Astrocyte (in vitro differentiated cells and primary cell): ENCODE results near the gene LTA. TPM values are rescaled to one million over a fixed set of nuclear protein-coding genes. Genes with fewer than 3 reads are reported as not detected.

ENCODE experiments used
- DNase-seq: peaks from one replicate; pipeline ENCODE4 v3.0.0-alpha.2; 2010; ENCODE audit warnings: low read depth
- FAIRE-seq: peaks from 2 replicates; lab custom pipeline; 2011; peaks lifted over from hg19 to GRCh38; lab: Jason Lieb, UNC
- H2AFZ ChIP-seq: 2 replicates; pipeline ENCODE4 v1.6.0; 2012; ENCODE audit warnings: low read depth, low read length, inconsistent platforms
- H3K27ac ChIP-seq: 2 replicates; pipeline ENCODE4 v1.5.1; 2011; ENCODE audit warnings: low read depth, low read length, inconsistent platforms
- H3K27me3 ChIP-seq: 2 replicates; pipeline ENCODE4 v1.6.0; 2011; ENCODE audit warnings: low read length, inconsistent platforms; ENCODE audit not compliant: insufficient read depth
- H3K36me3 ChIP-seq: 2 replicates; pipeline ENCODE4 v1.5.1; 2011; ENCODE audit warnings: low read length, inconsistent platforms; ENCODE audit not compliant: insufficient read depth
- H3K4me1 ChIP-seq: 2 replicates; pipeline ENCODE4 v1.5.1; 2011; ENCODE audit warnings: low read length, inconsistent platforms; ENCODE audit not compliant: insufficient read depth
- H3K4me2 ChIP-seq: 2 replicates; pipeline ENCODE4 v1.6.0; 2012; ENCODE audit warnings: low read length, inconsistent platforms
- H3K4me3 ChIP-seq: 2 replicates; pipeline ENCODE4 v1.5.1; 2011; ENCODE audit warnings: low read depth, mild to moderate bottlenecking, low read length, inconsistent platforms; ENCODE audit not compliant: insufficient read depth
- H3K79me2 ChIP-seq: 2 replicates; pipeline ENCODE4 v1.6.0; 2012; ENCODE audit warnings: mild to moderate bottlenecking, low read length, inconsistent platforms; ENCODE audit not compliant: insufficient read depth
- H3K9ac ChIP-seq: 2 replicates; pipeline ENCODE4 v1.6.0; 2012; ENCODE audit warnings: mild to moderate bottlenecking, low read length, inconsistent platforms
- H3K9me3 ChIP-seq: 2 replicates; pipeline ENCODE4 v1.5.1; 2012; ENCODE audit warnings: low read depth, mild to moderate bottlenecking, low read length, inconsistent platforms; ENCODE audit not compliant: insufficient read depth
- H4K20me1 ChIP-seq: 2 replicates; pipeline ENCODE4 v1.6.0; 2012; ENCODE audit warnings: low read length, inconsistent platforms; ENCODE audit not compliant: insufficient read depth
- H3K27ac Mint-ChIP-seq: one replicate; pipeline ENCODE4 v1.8.0; 2021; ENCODE audit warnings: mild to moderate bottlenecking, mixed read lengths; ENCODE audit not compliant: unreplicated experiment
- H3K27me3 Mint-ChIP-seq: one replicate; pipeline ENCODE4 v1.8.0; 2021; ENCODE audit warnings: low read depth, mixed read lengths; ENCODE audit not compliant: unreplicated experiment
- H3K36me3 Mint-ChIP-seq: one replicate; pipeline ENCODE4 v1.8.0; 2021; ENCODE audit warnings: low read depth, mixed read lengths; ENCODE audit not compliant: unreplicated experiment
- H3K4me1 Mint-ChIP-seq: one replicate; pipeline ENCODE4 v1.8.0; 2021; ENCODE audit warnings: low read depth, mixed read lengths; ENCODE audit not compliant: unreplicated experiment
- H3K4me3 Mint-ChIP-seq: one replicate; pipeline ENCODE4 v1.8.0; 2021; ENCODE audit warnings: mild to moderate bottlenecking, moderate library complexity, mixed read lengths; ENCODE audit not compliant: unreplicated experiment
- H3K9me3 Mint-ChIP-seq: one replicate; pipeline ENCODE4 v1.8.0; 2021; ENCODE audit warnings: mild to moderate bottlenecking, mixed read lengths; ENCODE audit not compliant: unreplicated experiment
- CTCF ChIP-seq: IDR thresholded peaks from 2 replicates; pipeline ENCODE4 v1.5.1; 2011; ENCODE audit warnings: low read depth, mild to moderate bottlenecking, inconsistent platforms, low read length, moderate library complexity; ENCODE audit not compliant: insufficient read depth
- EZH2 ChIP-seq: IDR thresholded peaks from 2 replicates; pipeline ENCODE4 v1.6.1; 2012; ENCODE audit warnings: mild to moderate bottlenecking, low read length, inconsistent platforms; ENCODE audit not compliant: insufficient read depth
- total RNA-seq: library from RNA; stranded (reverse); gene quantifications from 2 replicates; pipeline ENCODE4 v1.2.1, GENCODE V29; 2021

LTA gene
- total RNA-seq, 1 donor from 2014 or later = not detected

GRCh38 chr6:31535538-31536324 is 36.4 kb upstream of the LTA start:
- Histone ChIP-seq H3K36me3 (peaks cover 80% of the 10 kb centered on the region), H3K9me3 (no peaks in the 10 kb centered on the region), H3K4me2 (no peak overlapping the region), H4K20me1 (peaks cover 99% of the 10 kb centered on the region), H3K27ac (no peak overlapping the region), H3K4me1 (peaks cover 23% of the 10 kb centered on the region), H3K9ac (no peak overlapping the region), H3K27me3 (no peaks in the 10 kb centered on the region), H3K79me2 (peaks cover 77% of the 10 kb centered on the region), H2AFZ (no peak overlapping the region), H3K4me3 (no peak overlapping the region)
- peaks cover 33% of the 10 kb centered on the region for H3K36me3 Mint-ChIP-seq
- TF ChIP-seq CTCF (no peak), EZH2 (no peak)
- H3K4me1 Mint-ChIP-seq = peaks cover 28% of the 10 kb centered on the region
- DNase-seq = no peak
- H3K9me3 Mint-ChIP-seq = no peaks in the 10 kb centered on the region
- H3K27ac Mint-ChIP-seq = no peak overlapping the region
- no peaks in the 10 kb centered on the region for H3K27me3 Mint-ChIP-seq
- no peak overlapping the region for H3K4me3 Mint-ChIP-seq
- no peak for FAIRE-seq

GRCh38 chr6:31538805-31539400 is 33.2 kb upstream of the LTA start:
- Histone ChIP-seq H3K4me3 (peak overlapping the region; percentile 84), H3K27ac (no peak overlapping the region), H3K79me2 (peaks cover 78% of the 10 kb centered on the region), H3K36me3 (peaks cover 53% of the 10 kb centered on the region), H3K27me3 (no peaks in the 10 kb centered on the region), H3K9ac (peak overlapping the region; percentile 96), H3K9me3 (no peaks in the 10 kb centered on the region), H4K20me1 (peaks cover 70% of the 10 kb centered on the region), H3K4me1 (peaks cover 29% of the 10 kb centered on the region), H2AFZ (no peak overlapping the region), H3K4me2 (peak overlapping the region; percentile 95)
- Mint-ChIP-seq H3K4me1 (peaks cover 29% of the 10 kb centered on the region), H3K27me3 (no peaks in the 10 kb centered on the region), H3K9me3 (no peaks in the 10 kb centered on the region), H3K27ac (peak overlapping the region; percentile 48), H3K4me3 (peak overlapping the region; percentile 100), H3K36me3 (peaks cover 35% of the 10 kb centered on the region)
- TF ChIP-seq CTCF (no peak), EZH2 (no peak)
- no peak for FAIRE-seq
- DNase-seq = no peak
